SK-N-SH treated with all-trans-retinoic acid at 6 μM for 48 hours (cell line): ENCODE data around the gene THNSL1.

Source experiments
- CSRNP3 ChIP-seq: fragments of 250-450 bp; sonication (Bioruptor Pico); IDR thresholded peaks from 2 replicates; pipeline ENCODE4 v1.5.1; 2021; ENCODE audit warnings: mild to moderate bottlenecking, moderate library complexity
- SNAI2 ChIP-seq: fragments of 250-450 bp; sonication (Bioruptor Pico); IDR thresholded peaks from 2 replicates; pipeline ENCODE4 v1.5.0; 2020; ENCODE audit warnings: mild to moderate bottlenecking, moderate library complexity
- ZC3H10 ChIP-seq: fragments of 250-450 bp; sonication (Bioruptor Pico); IDR thresholded peaks from 2 replicates; pipeline ENCODE4 v1.5.1; 2021; ENCODE audit warnings: mild to moderate bottlenecking, moderate library complexity
- ZFP3 ChIP-seq: fragments of 250-450 bp; sonication (Bioruptor Pico); IDR thresholded peaks from 2 replicates; pipeline ENCODE4 v1.5.0; 2020; ENCODE audit warnings: mild to moderate bottlenecking, moderate library complexity

GRCh38 chr10:25061125-25061524 is 44.7 kb downstream of the THNSL1 start:
- TF ChIP-seq CSRNP3 (CRISPR knock-in tag) = no peak
- no peak for TF ChIP-seq SNAI2
- TF ChIP-seq ZFP3 = no peak
- TF ChIP-seq ZC3H10 = no peak
